GM18508 (cell line): ENCODE measurements around the gene LYZL2.
A peak's percentile ranks its signal among the peaks of the same experiment; 100 is the strongest.
"Not testable (repeated sequence)": the region's sequence is repeated elsewhere in the genome, so short reads cannot be mapped to it uniquely, and the experiment has no call there.

Experiments
- ATAC-seq: cut with Tn5 transposase; IDR thresholded peaks from one replicate; pipeline ENCODE4 v1.9.1; 2021; ENCODE audit warnings: moderate number of reproducible peaks; ENCODE audit not compliant: insufficient read depth, unreplicated experiment

The LYZL2 gene

GRCh38 chr10:30596493-30597432 is 32.8 kb downstream of the LYZL2 start:
- not testable (repeated sequence) for ATAC-seq

GRCh38 chr10:30596013-30596412 is 33.5 kb downstream of the LYZL2 start:
- no peak for ATAC-seq

- no peak for ATAC-seq
Observed at GRCh38 chr10:30594077-30594476, 35.5 kb downstream of the LYZL2 start.

- not testable (repeated sequence) for ATAC-seq
Observed at GRCh38 chr10:30592770-30593169, 36.8 kb downstream of the LYZL2 start.

GRCh38 chr10:30591249-30591670 is 38.3 kb downstream of the LYZL2 start:
- ATAC-seq, result no peak

- no peak for ATAC-seq
Observed at GRCh38 chr10:30589441-30589840, 40.1 kb downstream of the LYZL2 start.

- peak; percentile 75 for ATAC-seq
Observed at GRCh38 chr10:30587522-30588031, 42.0 kb downstream of the LYZL2 start.

GRCh38 chr10:30586828-30587227 is 42.7 kb downstream of the LYZL2 start:
- ATAC-seq, result no peak

- ATAC-seq, result peak; percentile 41
Observed at GRCh38 chr10:30583778-30584415, 45.7 kb downstream of the LYZL2 start.

- no peak for ATAC-seq
Observed at GRCh38 chr10:30581779-30582380, 47.7 kb downstream of the LYZL2 start.

- no peak for ATAC-seq
Observed at GRCh38 chr10:30580676-30581075, 48.9 kb downstream of the LYZL2 start.

- no peak for ATAC-seq
Observed at GRCh38 chr10:30580241-30580640, 49.3 kb downstream of the LYZL2 start.

GRCh38 chr10:30579574-30579973 is 50.0 kb downstream of the LYZL2 start:
- ATAC-seq, result no peak

- ATAC-seq, result no peak
Observed at GRCh38 chr10:30577048-30577447, 52.5 kb downstream of the LYZL2 start.

GRCh38 chr10:30576641-30577040 is 52.9 kb downstream of the LYZL2 start:
- no peak for ATAC-seq

GRCh38 chr10:30574432-30574796 is 55.1 kb downstream of the LYZL2 start:
- no peak for ATAC-seq

GRCh38 chr10:30573721-30574431 is 55.7 kb downstream of the LYZL2 start:
- no peak for ATAC-seq

- ATAC-seq, result no peak
Observed at GRCh38 chr10:30565449-30565848, 64.1 kb downstream of the LYZL2 start.

GRCh38 chr10:30562787-30563186 is 66.8 kb downstream of the LYZL2 start:
- no peak for ATAC-seq
